Stimulated activated CD4-positive, alpha-beta T cell treated with anti-CD3 and anti-CD28 coated beads, TNF-alpha, amount 100 ng/mL, for 4 hours (primary cell): ENCODE measurements around the gene ELAC1.
"Not testable (repeated sequence)": the region's sequence is repeated elsewhere in the genome, so short reads cannot be mapped to it uniquely, and the experiment has no call there.

Source experiments
- DNase-seq, 3 experiments: peaks; one replicate each; pipeline ENCODE4 v3.0.0-alpha.2; 2020; ENCODE audit warnings: low read depth in 3 of 3

The ELAC1 gene, protein sequence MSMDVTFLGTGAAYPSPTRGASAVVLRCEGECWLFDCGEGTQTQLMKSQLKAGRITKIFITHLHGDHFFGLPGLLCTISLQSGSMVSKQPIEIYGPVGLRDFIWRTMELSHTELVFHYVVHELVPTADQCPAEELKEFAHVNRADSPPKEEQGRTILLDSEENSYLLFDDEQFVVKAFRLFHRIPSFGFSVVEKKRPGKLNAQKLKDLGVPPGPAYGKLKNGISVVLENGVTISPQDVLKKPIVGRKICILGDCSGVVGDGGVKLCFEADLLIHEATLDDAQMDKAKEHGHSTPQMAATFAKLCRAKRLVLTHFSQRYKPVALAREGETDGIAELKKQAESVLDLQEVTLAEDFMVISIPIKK

DNA sequence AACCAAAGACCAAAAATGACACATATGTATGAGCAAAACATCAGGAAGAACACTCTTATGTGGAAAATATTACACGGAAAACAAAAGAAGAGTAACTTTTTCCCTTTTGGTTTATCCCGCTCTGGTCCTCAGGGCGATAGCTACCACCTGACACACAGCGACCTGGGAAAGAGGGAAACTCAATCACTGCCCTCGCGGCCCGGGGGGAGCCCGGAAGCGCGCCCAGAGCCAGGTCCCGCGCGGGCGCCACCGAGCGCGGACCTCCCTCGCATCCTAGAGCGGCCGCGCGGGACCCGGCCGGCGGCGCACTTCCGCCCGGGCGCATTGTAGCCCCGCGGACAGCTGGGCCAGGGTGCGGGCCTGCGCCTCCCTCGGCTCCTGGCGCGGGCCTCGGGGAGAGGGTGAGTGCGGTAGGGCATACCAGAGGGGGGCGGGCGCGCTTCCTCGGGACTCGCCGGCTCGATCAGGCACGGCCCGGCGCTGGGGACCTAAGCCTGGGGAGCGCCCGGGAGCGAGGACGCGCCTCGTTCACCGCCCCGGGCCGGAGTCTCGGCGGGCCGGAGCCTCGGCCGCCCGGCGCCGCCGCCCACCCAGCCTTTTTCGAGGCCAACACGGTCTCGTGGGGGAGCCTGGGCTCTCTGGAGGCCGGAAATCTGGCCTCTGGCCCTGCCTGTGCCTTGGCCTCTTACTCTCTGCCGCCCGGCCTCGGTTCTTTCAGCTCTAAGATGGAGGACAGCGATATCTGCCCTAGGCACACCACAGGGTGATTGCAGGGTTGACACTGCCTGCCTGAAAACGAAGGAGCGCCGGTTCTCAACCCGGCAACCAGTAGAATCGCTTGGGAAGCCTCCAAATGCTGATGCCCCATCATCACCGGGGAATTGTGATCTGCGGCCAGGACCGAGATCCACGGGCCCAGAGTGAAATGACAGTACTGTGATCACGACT is at the start of gene ELAC1:
TSS of gene ELAC1 (plus strand) at position 327 of the 948 bp plus-strand sequence. CDS start 6,365 bp downstream, outside the sequence.
- peak; percentile 30 to 65 (median 31) for DNase-seq

DNA sequence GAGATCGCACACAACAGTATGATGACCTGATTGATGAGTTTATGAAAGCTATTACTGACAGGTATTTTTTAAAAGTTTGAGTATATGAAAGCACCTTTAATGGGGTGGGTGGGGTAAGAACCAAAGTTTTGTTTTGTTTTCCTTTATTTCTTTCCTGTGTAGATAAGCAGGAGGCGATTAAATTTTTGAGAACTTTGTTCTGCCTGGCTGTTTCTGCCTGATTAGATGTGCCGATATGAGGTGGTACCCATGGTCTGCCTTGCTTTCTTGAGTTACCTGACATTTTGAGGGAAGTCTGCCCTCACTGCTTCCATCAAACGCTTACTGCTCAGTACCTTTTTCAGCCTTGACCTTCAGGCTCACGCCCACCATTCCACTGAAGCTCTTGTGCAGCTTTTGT is 49.7 kb upstream of the ELAC1 start:
- no peak for DNase-seq

DNA sequence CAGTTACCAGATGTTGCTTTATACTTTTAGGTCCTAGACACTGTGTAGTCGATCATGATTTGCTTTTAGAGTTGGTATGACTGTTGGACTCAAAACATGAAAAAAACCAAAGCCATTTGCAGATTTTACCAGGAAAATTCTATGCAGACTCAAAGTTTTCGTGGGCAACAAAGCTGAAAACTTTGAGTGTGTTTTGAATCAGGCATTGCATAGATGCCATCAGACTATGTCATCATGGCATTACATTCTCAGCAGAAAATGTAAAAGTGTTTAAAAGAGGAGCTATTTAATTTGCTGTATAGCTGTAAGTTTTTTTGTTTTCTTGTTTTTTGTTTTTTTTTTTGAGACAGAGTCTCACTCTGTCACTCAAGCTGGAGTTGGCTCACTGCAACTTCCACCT is 43.5 kb upstream of the ELAC1 start:
- DNase-seq, result no peak

DNA sequence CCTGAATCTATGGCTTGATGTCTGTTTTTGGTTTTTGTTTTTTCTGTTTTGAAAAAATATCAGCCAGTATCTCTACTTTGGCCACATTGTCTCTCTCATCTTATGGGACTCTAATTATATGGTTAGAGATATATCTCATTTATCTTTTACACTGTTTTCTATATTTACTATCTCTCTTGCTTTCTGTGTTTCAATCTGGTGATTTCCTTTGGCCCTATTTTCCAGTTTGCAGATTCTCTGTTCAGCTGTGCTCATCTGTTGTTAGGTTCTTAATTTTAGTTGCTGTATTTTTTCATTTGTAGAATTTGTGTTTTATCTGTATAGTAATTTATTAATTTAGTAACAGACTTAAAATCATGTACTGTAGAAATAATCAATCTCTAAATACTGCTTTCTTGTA is 41.3 kb upstream of the ELAC1 start:
- no peak for DNase-seq

DNA sequence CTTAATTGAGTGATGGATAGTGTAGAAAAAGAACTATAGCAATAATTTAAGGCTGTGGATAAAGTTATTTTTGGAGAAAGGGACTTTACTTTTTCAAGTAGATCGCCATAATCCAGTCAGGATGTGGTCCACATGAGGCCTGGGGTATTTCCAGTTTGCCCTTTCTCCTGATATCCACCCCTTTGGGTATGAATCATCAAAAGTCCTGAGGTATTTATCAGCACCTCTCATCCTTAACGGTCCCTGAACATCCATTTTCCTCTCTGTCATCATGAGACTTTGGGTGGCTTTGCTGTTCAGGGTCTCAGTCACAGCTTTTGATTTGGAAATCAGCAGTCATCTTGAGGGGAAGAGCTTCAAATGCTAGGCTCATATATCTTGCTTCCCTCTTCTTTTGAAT is 39.3 kb upstream of the ELAC1 start:
- DNase-seq, result no peak

DNA sequence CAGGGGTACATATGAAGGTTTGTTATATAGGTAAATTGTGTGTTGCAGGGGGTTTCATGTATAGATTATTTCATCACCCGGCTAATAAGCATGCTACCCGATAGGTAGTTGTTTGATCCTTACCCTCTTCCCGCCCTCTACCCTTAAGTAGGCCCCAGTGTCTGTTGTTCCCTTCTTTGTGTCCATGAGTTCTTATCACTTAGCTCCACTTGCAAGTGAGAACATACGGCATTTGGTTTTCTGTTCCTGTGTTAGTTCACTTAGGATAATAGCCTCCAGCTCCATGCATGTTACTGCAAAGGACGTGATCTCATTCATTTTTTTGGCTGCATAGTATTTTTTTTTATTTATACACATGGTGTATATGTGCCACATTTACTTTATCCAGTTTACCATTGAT is 34.2 kb upstream of the ELAC1 start:
- no peak for DNase-seq

DNA sequence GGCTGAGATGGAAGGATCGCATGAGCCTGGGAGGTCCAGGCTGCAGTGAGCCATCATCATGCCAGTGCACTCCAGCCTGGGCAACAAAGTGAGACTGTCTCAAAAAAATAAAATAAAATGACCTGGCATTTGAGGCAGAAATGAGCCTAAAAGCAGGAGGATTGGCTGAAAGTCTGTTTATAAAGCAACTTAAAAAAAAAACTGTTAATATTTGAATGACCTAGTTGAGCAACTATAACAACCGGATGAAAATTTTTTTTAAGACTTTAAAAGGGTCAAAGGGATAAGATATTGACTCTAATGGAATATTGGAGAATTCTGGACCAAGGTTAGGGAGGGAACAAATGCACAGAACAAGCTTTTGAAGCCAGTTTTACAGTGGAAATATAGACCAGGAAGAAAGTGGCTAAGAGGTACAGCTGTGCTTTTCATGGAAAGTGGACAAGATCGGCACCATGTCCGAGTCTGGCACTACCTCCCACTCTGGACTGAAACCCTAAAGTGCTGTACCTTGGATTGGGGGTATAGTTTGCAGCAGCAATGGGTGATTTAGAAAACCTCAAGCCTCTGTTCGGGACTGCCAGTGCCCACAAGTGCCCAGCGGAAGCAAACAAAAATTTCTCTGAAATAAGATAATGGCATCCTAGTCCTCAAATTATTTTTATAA is 33.2 kb upstream of the ELAC1 start:
- DNase-seq, result no peak

DNA sequence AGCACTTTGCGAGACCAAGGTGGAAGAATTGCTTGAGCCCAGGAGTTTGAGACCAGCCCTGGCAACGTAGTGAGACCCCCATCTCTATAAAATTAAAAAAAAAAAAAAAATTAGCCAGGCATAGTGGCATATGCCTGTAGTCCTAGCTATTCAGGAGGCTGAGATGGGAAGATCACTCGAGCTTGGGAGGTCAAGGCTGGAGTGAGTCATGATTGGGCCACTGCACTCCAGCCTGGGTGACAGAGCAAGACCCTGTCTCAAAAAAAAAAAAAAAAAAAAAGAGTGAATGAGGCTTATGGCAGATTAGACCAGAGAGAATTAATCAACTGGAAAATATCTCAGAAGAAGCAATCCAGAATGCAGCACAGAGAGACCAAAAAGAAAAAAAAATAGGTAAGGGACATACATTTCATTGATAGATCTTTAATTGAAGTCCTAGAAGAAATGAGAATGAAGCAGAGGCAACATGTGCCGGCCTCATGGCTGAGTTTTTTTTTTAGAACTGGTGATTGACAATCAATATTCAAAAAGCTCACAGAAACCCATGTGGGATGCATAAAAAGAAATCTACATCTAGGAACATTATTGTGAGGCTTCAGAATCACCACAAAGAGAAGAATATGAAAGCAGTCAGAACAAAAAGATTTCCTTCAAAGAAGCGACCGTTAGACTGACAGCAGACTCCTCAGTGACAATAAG is 32.2 kb upstream of the ELAC1 start:
- no peak for DNase-seq

DNA sequence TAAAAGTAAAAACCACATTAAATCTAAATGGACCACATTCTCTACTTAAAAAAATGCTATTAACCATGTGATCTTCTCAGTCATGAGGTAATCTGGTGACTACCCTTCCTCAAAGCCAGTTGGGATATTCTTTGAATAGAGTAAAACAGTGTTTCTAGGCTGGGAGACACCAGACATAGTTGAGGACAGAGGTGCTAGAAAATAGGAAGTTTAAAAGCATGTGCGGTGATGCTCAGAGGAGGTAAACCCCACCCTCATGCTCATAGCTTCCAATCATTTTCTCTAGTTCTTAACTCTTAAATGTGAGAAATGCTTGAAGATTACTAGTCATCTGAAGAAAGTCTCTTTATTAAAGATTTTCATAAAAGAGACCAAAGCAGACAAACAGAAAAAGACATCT is 30.7 kb upstream of the ELAC1 start:
- no peak for DNase-seq

DNA sequence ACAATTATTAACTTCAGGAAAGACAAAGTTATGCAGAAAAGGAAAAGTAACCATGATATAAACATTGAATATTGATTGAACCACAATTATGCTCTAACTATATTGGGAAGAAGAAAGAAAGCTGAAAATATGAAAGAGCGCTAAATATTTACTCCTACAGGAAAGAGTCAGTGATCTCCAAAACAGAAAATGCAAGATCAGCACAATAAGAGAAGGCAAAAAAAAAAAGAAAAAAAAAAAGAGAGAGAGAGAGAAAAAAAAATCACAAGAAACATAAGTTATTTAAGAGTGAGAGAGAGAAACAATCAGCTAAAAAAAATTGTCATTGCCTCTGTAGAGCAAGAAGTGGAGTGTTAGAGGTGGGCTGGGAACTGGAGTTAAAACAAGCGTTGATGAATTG is 28.9 kb upstream of the ELAC1 start:
- no peak for DNase-seq

DNA sequence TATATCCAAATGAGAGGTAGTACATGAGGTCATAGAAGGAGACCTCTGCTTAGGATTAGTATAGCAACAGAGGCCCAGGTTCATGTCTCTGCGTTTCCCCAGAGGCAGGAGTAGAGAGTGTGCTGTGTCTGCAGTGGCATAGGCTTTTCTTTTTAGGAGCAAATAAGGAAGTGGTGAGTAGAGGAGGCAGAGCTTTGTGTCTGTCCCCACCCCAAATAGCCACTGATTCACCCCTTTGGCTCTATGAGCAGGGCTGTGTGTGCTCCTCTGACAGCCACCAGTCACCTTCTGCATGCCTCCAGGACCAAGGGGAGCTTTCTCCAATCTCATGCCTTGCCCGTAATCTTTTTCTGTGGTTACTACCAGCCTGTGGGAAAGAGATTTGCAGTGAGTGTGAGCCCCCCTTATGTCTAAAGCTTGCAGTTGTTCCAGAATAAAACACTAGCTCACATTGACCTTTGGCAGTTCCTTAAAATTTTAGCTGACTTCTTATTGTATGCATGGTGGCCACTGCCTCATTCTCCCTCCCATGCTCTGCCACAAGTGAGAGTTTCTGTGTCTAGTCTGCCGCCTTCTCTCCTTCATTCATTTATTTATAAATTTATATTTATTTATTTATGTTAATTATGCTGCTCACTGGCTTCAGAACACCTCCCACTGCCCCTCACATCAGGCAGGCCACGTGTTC is 23.5 kb upstream of the ELAC1 start:
- no peak for DNase-seq

DNA sequence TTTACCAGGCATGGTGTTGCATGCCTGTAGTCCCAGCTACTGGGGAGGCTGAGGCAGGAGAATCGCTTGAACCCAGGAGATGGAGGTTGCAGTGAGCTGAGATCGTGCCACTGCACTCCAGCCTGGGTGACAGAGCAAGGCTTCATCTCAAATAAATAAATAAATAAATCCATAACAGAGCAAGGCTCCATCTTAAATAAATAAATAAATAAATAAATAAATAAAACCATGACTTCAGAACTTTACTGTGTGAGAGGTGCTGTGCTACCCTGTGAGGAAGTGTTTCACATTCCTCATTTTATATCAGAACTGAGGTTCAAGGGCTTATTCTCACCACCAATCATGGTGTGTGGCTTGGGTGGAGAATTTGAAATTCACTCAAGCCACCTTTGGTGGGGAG is 21.9 kb upstream of the ELAC1 start:
- DNase-seq, result not testable (repeated sequence)

DNA sequence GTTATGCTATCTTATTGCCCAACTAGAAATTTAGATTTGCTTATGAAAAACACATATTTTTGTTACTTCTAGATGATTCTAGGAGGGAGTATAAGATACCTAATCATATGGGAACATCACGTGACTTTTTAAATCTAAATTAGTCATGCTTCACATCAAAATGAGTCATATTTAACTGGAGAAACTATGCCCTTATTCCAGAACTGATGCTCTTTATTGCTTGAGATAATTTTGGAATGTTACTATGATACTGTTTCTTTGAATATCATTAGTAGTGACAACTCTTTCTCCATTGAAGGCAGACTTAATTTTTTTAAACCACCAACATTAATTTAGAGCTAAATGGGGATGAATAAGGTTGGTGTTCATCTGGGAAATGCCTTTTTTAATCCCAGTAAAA is 19.9 kb upstream of the ELAC1 start:
- no peak for DNase-seq

DNA sequence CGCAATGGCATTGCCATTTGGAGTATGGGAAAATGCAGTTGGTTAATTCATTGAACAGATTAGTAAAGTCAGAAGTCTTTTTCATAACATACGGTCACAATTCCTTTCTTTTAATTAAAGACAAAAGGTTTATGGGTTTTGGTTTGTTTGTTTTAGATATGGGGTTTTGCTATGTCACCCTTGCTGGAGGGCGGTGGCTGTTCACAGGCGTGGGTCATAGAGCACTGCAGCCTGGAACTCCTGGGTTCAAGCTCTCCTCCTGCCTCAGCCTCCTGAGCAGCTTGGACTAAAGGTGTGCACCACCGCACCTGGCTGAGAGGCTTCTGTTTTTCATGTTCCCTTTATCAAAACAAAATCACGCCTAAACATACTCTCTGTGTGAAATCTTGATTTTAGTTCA is 18.7 kb upstream of the ELAC1 start:
- no peak for DNase-seq

DNA sequence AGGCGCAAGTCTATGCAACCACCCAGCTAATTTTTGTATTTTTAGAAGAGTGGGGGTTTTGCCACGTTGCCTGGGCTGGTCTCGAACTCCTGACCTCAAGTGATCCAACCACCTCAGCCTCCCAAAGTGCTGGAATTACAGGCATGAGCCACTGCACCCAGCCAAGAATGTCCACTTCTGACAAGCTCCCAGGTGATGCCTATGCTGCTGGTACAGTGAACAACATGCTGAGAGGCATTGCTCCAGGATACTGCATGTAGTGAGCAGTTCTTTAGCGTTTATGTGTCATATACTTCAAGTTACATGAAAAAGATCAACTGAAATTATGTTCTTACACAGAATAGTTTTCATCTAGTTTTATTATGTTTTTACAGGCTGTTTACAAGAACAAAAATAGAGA is 17.2 kb upstream of the ELAC1 start:
- DNase-seq, result no peak

DNA sequence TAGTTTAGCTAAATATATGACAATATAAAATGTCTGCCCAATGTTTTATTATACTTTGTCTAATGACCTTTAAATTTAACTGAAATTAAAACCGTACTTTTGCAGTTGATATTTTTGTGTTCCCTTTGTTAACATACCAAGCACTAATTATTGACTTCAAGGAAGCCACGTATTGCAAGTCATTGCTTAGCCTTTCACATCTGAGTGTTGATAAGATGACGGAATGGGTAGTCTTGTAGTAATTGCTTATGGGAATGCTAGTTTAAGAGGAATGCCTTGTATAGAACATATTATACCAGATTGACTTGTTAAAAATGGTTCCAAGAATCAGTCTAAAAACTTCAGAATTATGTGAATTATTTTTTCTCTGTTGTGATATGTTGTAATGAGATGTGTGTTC is 14.0 kb upstream of the ELAC1 start:
- no peak for DNase-seq

DNA sequence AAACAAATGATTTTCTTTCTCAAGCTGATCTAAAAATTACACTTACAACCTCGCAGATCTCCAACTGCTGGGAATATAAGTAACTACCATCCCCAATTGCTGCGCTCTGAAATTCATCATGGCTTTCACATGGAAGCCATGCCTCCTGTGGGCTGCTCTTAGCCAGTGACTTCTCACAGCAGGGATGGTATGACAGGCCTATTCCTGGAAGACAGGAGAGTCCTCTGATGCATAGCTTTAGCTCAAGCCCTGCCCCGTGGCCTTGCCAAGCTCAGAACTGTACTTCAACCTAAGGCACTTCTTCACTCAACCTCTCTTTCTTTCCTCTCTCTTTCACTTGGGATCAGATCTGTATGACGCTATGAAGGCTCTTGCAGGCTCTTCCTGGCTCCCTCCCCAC is 12.6 kb upstream of the ELAC1 start:
- no peak for DNase-seq

DNA sequence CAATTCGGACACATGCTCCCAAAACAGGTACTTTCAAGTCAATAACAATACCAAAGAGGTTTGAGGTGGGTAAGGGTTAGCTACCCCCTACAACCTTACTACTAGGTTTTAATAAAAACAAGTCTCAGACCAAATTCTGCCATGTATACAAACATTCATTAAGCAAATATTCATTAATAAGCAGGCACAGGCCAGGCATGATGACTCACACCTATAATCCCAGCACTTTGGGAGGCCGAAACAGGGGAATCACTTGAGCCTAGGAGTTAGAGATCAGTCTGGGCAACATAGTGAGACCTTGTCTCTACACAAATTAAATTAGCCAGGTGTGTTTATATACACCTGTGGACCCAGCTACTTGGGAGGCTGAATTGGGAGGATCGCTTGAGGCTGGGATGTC is 11.7 kb upstream of the ELAC1 start:
- DNase-seq, result no peak

DNA sequence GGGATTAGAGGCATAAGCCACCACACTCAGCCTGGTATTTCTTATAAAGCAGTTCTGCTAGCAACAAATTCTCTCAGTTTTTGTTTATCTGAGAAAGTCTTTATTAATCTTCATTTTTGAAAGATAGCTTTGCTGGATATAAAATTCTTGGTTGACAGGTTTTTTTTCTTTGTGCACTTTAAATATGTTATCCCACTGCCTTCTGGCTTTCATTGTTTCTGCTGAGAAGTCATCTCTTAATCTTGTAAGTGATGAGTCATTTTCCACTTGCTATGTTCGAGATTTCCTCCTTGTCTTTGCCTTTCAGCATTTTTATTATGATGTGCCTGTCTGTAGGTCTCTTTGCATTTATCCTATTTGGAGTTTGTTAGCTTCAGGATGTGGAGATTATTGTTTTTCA is 5.9 kb upstream of the ELAC1 start:
- no peak for DNase-seq

DNA sequence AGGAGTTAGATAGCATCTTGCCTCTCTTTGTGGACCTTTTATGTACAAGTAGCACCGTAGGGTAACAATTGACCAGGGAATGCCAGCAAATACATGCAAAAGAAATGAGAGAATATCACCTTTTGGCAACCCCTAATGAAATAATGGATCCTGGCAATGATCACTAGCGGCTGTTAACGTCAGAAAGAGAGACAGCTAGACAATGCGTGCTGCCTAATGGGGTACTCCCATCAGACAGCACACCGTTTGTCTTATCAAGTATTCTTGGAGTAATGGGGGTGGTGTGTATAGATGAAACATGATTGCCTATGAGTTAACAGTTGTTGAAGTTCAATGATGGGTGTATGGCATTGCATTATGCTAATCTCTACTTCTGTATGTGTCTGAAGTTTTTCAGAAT is 1.6 kb downstream of the ELAC1 start:
- DNase-seq, result no peak

DNA sequence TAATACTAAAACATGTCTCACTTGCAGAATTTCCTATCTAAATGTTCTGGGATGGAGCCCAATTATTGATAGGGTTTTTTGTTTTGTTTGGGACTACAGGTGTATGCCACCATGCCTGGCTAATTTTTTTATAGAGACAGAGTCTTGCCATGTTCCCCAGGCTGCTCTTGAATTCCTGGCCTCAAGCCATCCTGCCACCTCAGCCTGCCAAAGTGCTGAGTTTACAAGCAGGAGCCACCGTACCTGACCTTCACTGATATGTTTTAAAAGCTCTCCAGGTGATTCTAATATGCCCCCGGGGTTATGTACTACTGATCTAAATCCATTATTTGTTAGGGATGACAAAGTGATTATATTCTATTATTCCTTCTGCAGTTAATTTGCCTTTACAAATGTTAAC is 2.2 kb downstream of the ELAC1 start:
- DNase-seq, result no peak
